Transverse colon (tissue), 3 donors: Measurements from ENCODE around the gene TMED3.

Experiments used
- POLR2A ChIP-seq: fragments of 450-650 bp; IDR thresholded peaks from one replicate; pipeline ENCODE4 v1.6.1; 2016; ENCODE audit warnings: antibody characterized with exemption, mild to moderate bottlenecking, moderate library complexity
- TF ChIP-seq, protein P1 (sequence below), 5 experiments: fragments of 200-600 bp in 3 of 5; fragments of 450-650 bp in 2 of 5; sonication (generic) in 3 of 5; IDR thresholded peaks; 1 replicate in 2 of 5; 2 replicates in 3 of 5; pipeline ENCODE4 v1.5.1; 2016 to 2017; ENCODE audit warnings: antibody characterized with exemption in 5 of 5, inconsistent platforms in 3 of 5, mild to moderate bottlenecking in 2 of 5, moderate library complexity in 1 of 5

DNA sequence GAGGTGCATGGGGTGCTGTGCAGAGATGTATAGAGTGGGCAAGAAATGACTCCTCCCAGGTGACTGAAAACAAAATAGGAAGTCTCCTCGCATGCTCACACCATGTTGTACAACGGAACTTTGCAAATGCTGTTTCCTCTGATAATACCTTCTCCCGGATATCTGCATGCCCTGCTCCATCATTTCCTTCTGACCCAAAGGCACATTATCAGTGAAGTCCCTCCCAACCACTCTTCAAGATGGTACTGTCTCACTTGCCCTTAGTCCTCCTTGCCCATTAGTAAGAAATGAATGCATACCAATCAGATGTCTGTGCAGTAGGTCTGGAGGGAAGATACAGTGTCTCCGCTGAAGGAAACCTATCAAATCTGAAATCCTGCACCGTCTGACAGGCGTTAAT is 12.0 kb downstream of the TMED3 start:
- TF ChIP-seq, protein P1, sequence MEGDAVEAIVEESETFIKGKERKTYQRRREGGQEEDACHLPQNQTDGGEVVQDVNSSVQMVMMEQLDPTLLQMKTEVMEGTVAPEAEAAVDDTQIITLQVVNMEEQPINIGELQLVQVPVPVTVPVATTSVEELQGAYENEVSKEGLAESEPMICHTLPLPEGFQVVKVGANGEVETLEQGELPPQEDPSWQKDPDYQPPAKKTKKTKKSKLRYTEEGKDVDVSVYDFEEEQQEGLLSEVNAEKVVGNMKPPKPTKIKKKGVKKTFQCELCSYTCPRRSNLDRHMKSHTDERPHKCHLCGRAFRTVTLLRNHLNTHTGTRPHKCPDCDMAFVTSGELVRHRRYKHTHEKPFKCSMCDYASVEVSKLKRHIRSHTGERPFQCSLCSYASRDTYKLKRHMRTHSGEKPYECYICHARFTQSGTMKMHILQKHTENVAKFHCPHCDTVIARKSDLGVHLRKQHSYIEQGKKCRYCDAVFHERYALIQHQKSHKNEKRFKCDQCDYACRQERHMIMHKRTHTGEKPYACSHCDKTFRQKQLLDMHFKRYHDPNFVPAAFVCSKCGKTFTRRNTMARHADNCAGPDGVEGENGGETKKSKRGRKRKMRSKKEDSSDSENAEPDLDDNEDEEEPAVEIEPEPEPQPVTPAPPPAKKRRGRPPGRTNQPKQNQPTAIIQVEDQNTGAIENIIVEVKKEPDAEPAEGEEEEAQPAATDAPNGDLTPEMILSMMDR (IDR thresholded peaks at IDR 0.05), result no peak
- no peak for TF ChIP-seq POLR2A
